ENCODE data around the gene SLC27A4. TPM values are rescaled to one million over a fixed set of nuclear protein-coding genes. Genes with fewer than 3 reads are reported as not detected.
A peak's percentile ranks its signal among the peaks of the same experiment; 100 is the strongest.

The SLC27A4 gene
- total and polyA plus RNA-seq, 2 of the 13 experiments (the other 11 are each of a cell fraction or from before 2014, with no cell fraction given): 10.6 to 18.8 TPM

DNA sequence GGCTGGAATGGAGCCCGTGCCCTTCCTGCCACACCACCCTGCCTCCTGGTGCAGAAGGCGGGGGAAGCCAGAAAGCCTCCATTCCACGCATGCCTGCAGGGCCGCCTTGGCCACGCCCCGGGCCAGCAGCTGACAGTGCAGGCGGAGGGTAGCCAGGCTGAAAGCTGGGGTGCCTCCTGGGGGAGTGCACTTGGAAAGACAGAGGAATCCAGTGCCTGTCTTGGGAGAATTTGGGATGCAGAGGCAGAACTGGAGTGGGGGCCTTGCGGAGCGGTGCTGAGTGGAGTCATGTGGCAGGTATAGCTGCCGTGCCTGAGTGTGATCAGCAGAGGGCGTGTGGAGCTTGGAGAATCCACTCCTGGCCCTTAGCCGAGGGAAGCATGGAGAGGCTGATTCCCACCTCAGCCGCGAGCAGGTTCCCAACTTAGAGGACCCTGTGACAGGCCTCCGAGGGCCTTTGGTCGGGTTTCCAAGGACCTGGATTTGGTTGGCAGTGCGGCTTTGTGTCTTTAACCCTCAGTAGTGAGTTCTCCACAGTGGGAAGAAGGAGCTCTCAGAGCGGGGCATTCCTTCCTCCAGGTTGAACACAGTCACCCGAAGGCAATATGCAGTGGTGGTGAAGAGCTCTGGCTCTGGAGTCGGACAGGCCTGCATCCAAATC lies 21.8 kb downstream of the SLC27A4 start (continued):
- TF ChIP-seq, protein P1, sequence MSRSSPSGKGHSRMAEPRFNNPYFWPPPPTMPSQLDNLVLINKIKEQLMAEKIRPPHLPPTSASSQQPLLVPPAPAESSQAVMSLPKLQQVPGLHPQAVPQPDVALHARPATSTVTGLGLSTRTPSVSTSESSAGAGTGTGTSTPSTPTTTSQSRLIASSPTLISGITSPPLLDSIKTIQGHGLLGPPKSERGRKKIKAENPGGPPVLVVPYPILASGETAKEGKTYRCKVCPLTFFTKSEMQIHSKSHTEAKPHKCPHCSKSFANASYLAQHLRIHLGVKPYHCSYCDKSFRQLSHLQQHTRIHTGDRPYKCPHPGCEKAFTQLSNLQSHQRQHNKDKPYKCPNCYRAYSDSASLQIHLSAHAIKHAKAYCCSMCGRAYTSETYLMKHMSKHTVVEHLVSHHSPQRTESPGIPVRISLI (CRISPR knock-in tag; IDR thresholded peaks at IDR 0.05; ENCODE audit: borderline replicate concordance): no peak
- no peak for TF ChIP-seq ZNF75D (CRISPR knock-in tag; IDR thresholded peaks at IDR 0.05; ENCODE audit: borderline replicate concordance)
- peak; percentile 42; the same call in 1 of the 2 replicates for TF ChIP-seq ZSCAN21 (CRISPR knock-in tag; IDR thresholded peaks at IDR 0.05; ENCODE audit: borderline replicate concordance)
- TF ChIP-seq ZC3H13 (CRISPR knock-in tag; IDR thresholded peaks at IDR 0.05): no peak
- TF ChIP-seq, protein P2, sequence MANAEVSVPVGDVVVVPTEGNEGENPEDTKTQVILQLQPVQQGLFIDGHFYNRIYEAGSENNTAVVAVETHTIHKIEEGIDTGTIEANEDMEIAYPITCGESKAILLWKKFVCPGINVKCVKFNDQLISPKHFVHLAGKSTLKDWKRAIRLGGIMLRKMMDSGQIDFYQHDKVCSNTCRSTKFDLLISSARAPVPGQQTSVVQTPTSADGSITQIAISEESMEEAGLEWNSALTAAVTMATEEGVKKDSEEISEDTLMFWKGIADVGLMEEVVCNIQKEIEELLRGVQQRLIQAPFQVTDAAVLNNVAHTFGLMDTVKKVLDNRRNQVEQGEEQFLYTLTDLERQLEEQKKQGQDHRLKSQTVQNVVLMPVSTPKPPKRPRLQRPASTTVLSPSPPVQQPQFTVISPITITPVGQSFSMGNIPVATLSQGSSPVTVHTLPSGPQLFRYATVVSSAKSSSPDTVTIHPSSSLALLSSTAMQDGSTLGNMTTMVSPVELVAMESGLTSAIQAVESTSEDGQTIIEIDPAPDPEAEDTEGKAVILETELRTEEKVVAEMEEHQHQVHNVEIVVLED (CRISPR knock-in tag; IDR thresholded peaks at IDR 0.05; ENCODE audit: borderline replicate concordance): no peak
- TF ChIP-seq GABPB1 (CRISPR knock-in tag; IDR thresholded peaks at IDR 0.05): peak; percentile 29; the same call in 1 of the 2 replicates
- TF ChIP-seq HIVEP1 (CRISPR knock-in tag; IDR thresholded peaks at IDR 0.05): peak; percentile 66
- no peak for TF ChIP-seq MTA3 (CRISPR knock-in tag; IDR thresholded peaks at IDR 0.05)
- peak; percentile 66; the same call in 1 of the 2 replicates for TF ChIP-seq THAP11 (CRISPR knock-in tag; IDR thresholded peaks at IDR 0.05)
- TF ChIP-seq KDM2A (CRISPR knock-in tag; IDR thresholded peaks at IDR 0.05; ENCODE audit: borderline replicate concordance, low read depth): peak; percentile 85; the same call in 1 of the 2 replicates
- peak; percentile 76; the same call in 1 of the 2 replicates for TF ChIP-seq ZNF567 (CRISPR knock-in tag; IDR thresholded peaks at IDR 0.05; ENCODE audit: borderline replicate concordance)
- TF ChIP-seq NONO (IDR thresholded peaks at IDR 0.05): no peak
- TF ChIP-seq NONO (CRISPR knock-in tag; conservative IDR thresholded peaks at IDR 0.05): 0 out of 2 replicates have a peak, but pooled peaks have one; percentile 21
- TF ChIP-seq SMAD1 (CRISPR knock-in tag; IDR thresholded peaks at IDR 0.05; ENCODE audit: borderline replicate concordance, low read depth): peak; percentile 37; the same call in 1 of the 2 replicates
- no peak for TF ChIP-seq ZNF598 (CRISPR knock-in tag; IDR thresholded peaks at IDR 0.05; ENCODE audit: borderline replicate concordance)
- 0 out of 2 replicates have a peak, but pooled peaks have one; percentile 18 for TF ChIP-seq SRY (CRISPR knock-in tag; IDR thresholded peaks at IDR 0.05)
- TF ChIP-seq, protein P3, sequence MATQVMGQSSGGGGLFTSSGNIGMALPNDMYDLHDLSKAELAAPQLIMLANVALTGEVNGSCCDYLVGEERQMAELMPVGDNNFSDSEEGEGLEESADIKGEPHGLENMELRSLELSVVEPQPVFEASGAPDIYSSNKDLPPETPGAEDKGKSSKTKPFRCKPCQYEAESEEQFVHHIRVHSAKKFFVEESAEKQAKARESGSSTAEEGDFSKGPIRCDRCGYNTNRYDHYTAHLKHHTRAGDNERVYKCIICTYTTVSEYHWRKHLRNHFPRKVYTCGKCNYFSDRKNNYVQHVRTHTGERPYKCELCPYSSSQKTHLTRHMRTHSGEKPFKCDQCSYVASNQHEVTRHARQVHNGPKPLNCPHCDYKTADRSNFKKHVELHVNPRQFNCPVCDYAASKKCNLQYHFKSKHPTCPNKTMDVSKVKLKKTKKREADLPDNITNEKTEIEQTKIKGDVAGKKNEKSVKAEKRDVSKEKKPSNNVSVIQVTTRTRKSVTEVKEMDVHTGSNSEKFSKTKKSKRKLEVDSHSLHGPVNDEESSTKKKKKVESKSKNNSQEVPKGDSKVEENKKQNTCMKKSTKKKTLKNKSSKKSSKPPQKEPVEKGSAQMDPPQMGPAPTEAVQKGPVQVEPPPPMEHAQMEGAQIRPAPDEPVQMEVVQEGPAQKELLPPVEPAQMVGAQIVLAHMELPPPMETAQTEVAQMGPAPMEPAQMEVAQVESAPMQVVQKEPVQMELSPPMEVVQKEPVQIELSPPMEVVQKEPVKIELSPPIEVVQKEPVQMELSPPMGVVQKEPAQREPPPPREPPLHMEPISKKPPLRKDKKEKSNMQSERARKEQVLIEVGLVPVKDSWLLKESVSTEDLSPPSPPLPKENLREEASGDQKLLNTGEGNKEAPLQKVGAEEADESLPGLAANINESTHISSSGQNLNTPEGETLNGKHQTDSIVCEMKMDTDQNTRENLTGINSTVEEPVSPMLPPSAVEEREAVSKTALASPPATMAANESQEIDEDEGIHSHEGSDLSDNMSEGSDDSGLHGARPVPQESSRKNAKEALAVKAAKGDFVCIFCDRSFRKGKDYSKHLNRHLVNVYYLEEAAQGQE (IDR thresholded peaks at IDR 0.05; ENCODE audit: borderline replicate concordance in 1 of 2, low read depth in 1 of 2, low read length in 2 of 2): no peak
- TF ChIP-seq U2AF1 (optimal IDR thresholded peaks at IDR 0.05; ENCODE audit: low read depth, low read length): no peak
- TF ChIP-seq BRCA1 (CRISPR knock-in tag; IDR thresholded peaks at IDR 0.05): no peak
- TF ChIP-seq, protein P4, sequence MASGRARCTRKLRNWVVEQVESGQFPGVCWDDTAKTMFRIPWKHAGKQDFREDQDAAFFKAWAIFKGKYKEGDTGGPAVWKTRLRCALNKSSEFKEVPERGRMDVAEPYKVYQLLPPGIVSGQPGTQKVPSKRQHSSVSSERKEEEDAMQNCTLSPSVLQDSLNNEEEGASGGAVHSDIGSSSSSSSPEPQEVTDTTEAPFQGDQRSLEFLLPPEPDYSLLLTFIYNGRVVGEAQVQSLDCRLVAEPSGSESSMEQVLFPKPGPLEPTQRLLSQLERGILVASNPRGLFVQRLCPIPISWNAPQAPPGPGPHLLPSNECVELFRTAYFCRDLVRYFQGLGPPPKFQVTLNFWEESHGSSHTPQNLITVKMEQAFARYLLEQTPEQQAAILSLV (CRISPR knock-in tag; IDR thresholded peaks at IDR 0.05; ENCODE audit: borderline replicate concordance): peak; percentile 22; the same call in 1 of the 2 replicates
- no peak for TF ChIP-seq PCBP1 (IDR thresholded peaks at IDR 0.05; ENCODE audit: borderline replicate concordance, low read depth, low read length)
- TF ChIP-seq ZSCAN9 (CRISPR knock-in tag; IDR thresholded peaks at IDR 0.05; ENCODE audit: borderline replicate concordance): no peak
